Spleen (tissue), 11 donors: ENCODE results near the gene PIK3R6. TPM values are rescaled to one million over a fixed set of nuclear protein-coding genes. Genes with fewer than 3 reads are reported as not detected.

Source experiments
- DNase-seq: peaks from one replicate; pipeline ENCODE4 v3.0.0-alpha.2; 2020
- H3K27ac ChIP-seq, 8 donors: fragments of 200-600 bp; sonication (generic) in 7 of 8; 1 replicate in 4 of 8; 2 replicates in 4 of 8; pipeline versions ENCODE4 v1.5.0 to v1.8.0; 2016 to 2021; ENCODE audit warnings: inconsistent platforms in 4 of 8, mild to moderate bottlenecking in 4 of 8, moderate library complexity in 1 of 8
- H3K27me3 ChIP-seq, 7 donors: fragments of 200-600 bp; sonication (generic) in 6 of 7; replicated peaks in 1 of 7; 1 replicate in 4 of 7; 2 replicates in 3 of 7; pipeline versions ENCODE4 v1.5.0 to v1.8.0; 2016 to 2021; ENCODE audit warnings: inconsistent platforms in 3 of 7, mild to moderate bottlenecking in 1 of 7
- H3K36me3 ChIP-seq, 6 donors: fragments of 200-600 bp; sonication (generic) in 5 of 6; 1 replicate in 4 of 6; 2 replicates in 2 of 6; pipeline versions ENCODE4 v1.5.0 to v1.8.0; 2016 to 2021; ENCODE audit warnings: inconsistent platforms in 2 of 6
- H3K4me1 ChIP-seq, 6 donors: fragments of 200-600 bp; sonication (generic) in 5 of 6; 1 replicate in 3 of 6; 2 replicates in 3 of 6; pipeline versions ENCODE4 v1.5.0 to v1.8.0; 2016 to 2021; ENCODE audit warnings: inconsistent platforms in 3 of 6
- H3K4me3 ChIP-seq, 8 donors: fragments of 200-600 bp; sonication (generic) in 7 of 8; 1 replicate in 4 of 8; 2 replicates in 4 of 8; pipeline versions ENCODE4 v1.5.0 to v1.8.0; 2016 to 2021; ENCODE audit warnings: inconsistent platforms in 4 of 8, mild to moderate bottlenecking in 4 of 8, moderate library complexity in 2 of 8
- H3K9me3 ChIP-seq, 8 donors: fragments of 200-600 bp; sonication (generic) in 7 of 8; 1 replicate in 4 of 8; 2 replicates in 4 of 8; pipeline versions ENCODE4 v1.5.0 to v1.8.0; 2016 to 2021; ENCODE audit warnings: inconsistent platforms in 4 of 8
- CTCF ChIP-seq, 11 experiments: fragments of 200-600 bp in 7 of 11; fragments of 450-650 bp in 4 of 11; sonication (generic) in 4 of 11; IDR thresholded peaks in 8 of 11; conservative IDR thresholded peaks in 3 of 11; 1 replicate in 7 of 11; 2 replicates in 4 of 11; pipeline versions ENCODE4 v1.4.0 to v1.8.0; 2016 to 2021; ENCODE audit warnings: antibody characterized with exemption in 11 of 11, inconsistent platforms in 4 of 11, mild to moderate bottlenecking in 1 of 11
- POLR2A ChIP-seq, 3 donors: fragments of 450-650 bp; IDR thresholded peaks; one replicate each; pipeline ENCODE4 v1.5.1; 2017; ENCODE audit warnings: antibody characterized with exemption in 3 of 3, mild to moderate bottlenecking in 1 of 3
- POLR2AphosphoS5 ChIP-seq, 3 donors: sonication (generic); formaldehyde crosslinking; IDR thresholded peaks; one replicate each; pipeline ENCODE4 v1.5.1; 2017; ENCODE audit warnings: antibody characterized with exemption in 3 of 3
- WGBS, 5 donors: extraction: QIAGEN DNeasy Blood & Tissue Kit in 3 of 5; methylation state at CpG; one replicate each; pipeline versions ENCODE4 v1.1.5 to v1.1.7; 2013 to 2018; 5-methylcytosine and 5-hydroxymethylcytosine counted together
- intact Hi-C: fragments of 100-400 bp; cut with DNase I; formaldehyde crosslinking; loops from one replicate; pipeline ENCODE4 v1.15.0; 2023; ENCODE audit warnings: low total_unique reads
- polyA plus RNA-seq, 3 donors: library from polyadenylated mRNA; stranded (reverse); fragments of 200-250 nt; gene quantifications; one replicate each; pipeline ENCODE4 v1.2.1, GENCODE V29; 2013
- total RNA-seq, 7 donors: library from RNA; depleted of rRNA in 3 of 7; stranded (reverse); fragments of >200 nt in 3 of 7; fragmentation: NEBNext Ultra II Directional in 4 of 7; extraction: Animal tissue kit (Norgen Biotek cat#: 25700) in 4 of 7; gene quantifications; one replicate each; pipeline versions ENCODE4 v1.1.0 to v1.2.1, GENCODE V29; 2016 to 2021
- donor health status: healthy with polysubstance abuse.
- donor health status: DM: no; HTN: no; CAD: no; lungs with moderate emphysema.
- donor health status: DM: no; HTN: no; CAD: no.
- donor health status: Bipolar disorder and iron deficiency.
- donor health status: healthy.
- donor health status: DM: no; HTN: no; CAD: no.
- donor health status: DM: yes; HTN: yes; CAD: no.

The PIK3R6 gene
- total and polyA plus RNA-seq, 10 donors, result 1.3 to 9.6 (median 6.5) TPM

- no peak for DNase-seq
- Histone ChIP-seq H3K4me3 (no peak overlapping the region), H3K9me3 (no peaks in the 10 kb centered on the region), H3K36me3 (peaks cover 0 to 14% (median 0%) of the 10 kb centered on the region in 6 donors), H3K4me1 (peaks cover 0 to 24% (median 7%) of the 10 kb centered on the region in 6 donors), H3K27ac (no peak overlapping the region), H3K27me3 (peaks cover 0 to 14% (median 0%) of the 10 kb centered on the region in 7 donors)
- 83 to 88% (median 87%) methylated on average over 14 to 23 of the region's 23 CpGs for WGBS, 5 donors
- no peak for TF ChIP-seq POLR2AphosphoS5 (IDR thresholded peaks at IDR 0.05)
- TF ChIP-seq CTCF (IDR thresholded peaks at IDR 0.05 in 8 of 11, conservative IDR thresholded peaks at IDR 0.05 in 3 of 11), result no peak
- no peak for TF ChIP-seq POLR2A (IDR thresholded peaks at IDR 0.05)
- intact Hi-C loops, result no loop called here
Observed at GRCh38 chr17:8798176-8798845, 69.2 kb downstream of the PIK3R6 start.

- peaks cover 0 to 24% (median 7%) of the 10 kb centered on the region in 6 donors for H3K4me1 ChIP-seq
- TF ChIP-seq POLR2A (IDR thresholded peaks at IDR 0.05) (no peak), POLR2AphosphoS5 (IDR thresholded peaks at IDR 0.05) (no peak), CTCF (IDR thresholded peaks at IDR 0.05 in 8 of 11, conservative IDR thresholded peaks at IDR 0.05 in 3 of 11) (no peak)
- H3K4me3 ChIP-seq, result no peak overlapping the region
- 75 to 88% (median 85%) methylated on average over 5 to 14 of the region's 14 CpGs for WGBS, 5 donors
- peaks cover 0 to 14% (median 0%) of the 10 kb centered on the region in 7 donors for H3K27me3 ChIP-seq
- intact Hi-C loops, result no loop called here
- no peaks in the 10 kb centered on the region for H3K9me3 ChIP-seq
- H3K36me3 ChIP-seq, result peaks cover 0 to 8% (median 0%) of the 10 kb centered on the region in 6 donors
- H3K27ac ChIP-seq, result no peak overlapping the region
- no peak for DNase-seq
Observed at GRCh38 chr17:8797621-8798175, 69.8 kb downstream of the PIK3R6 start.

- 20 to 64% (median 33%) methylated on average over 7 of the region's 7 CpGs for WGBS, 5 donors
- H3K27ac ChIP-seq, result peak overlapping the region in 6 of 8 donors; percentile 35 to 81 (median 68)
- peaks cover 0 to 14% (median 10%) of the 10 kb centered on the region in 8 donors for H3K9me3 ChIP-seq
- H3K4me1 ChIP-seq, result peaks cover 0 to 24% (median 7%) of the 10 kb centered on the region in 6 donors
- H3K27me3 ChIP-seq, result peaks cover 0 to 16% (median 0%) of the 10 kb centered on the region in 7 donors
- H3K4me3 ChIP-seq, result peak overlapping the region in 1 of 8 donors; percentile 7
- intact Hi-C loops, result no loop called here
- H3K36me3 ChIP-seq, result peaks cover 0 to 7% (median 0%) of the 10 kb centered on the region in 6 donors
- no peak for DNase-seq
- TF ChIP-seq CTCF (IDR thresholded peaks at IDR 0.05 in 8 of 11, conservative IDR thresholded peaks at IDR 0.05 in 3 of 11) (no peak), POLR2A (IDR thresholded peaks at IDR 0.05) (no peak), POLR2AphosphoS5 (IDR thresholded peaks at IDR 0.05) (no peak)
Observed at GRCh38 chr17:8794636-8795035, 72.8 kb downstream of the PIK3R6 start.

- H3K27me3 ChIP-seq, result peaks cover 0 to 10% (median 0%) of the 10 kb centered on the region in 7 donors
- WGBS, 5 donors, result 14 to 42% (median 26%) methylated on average over 2 of the region's 2 CpGs
- peak overlapping the region in 7 of 8 donors; percentile 30 to 81 (median 62) for H3K27ac ChIP-seq
- no peak for DNase-seq
- peaks cover 0 to 7% (median 0%) of the 10 kb centered on the region in 6 donors for H3K36me3 ChIP-seq
- intact Hi-C loops, result no loop called here
- TF ChIP-seq POLR2A (IDR thresholded peaks at IDR 0.05), result no peak
- peaks cover 0 to 16% (median 6%) of the 10 kb centered on the region in 6 donors for H3K4me1 ChIP-seq
- H3K9me3 ChIP-seq, result peaks cover 0 to 14% (median 10%) of the 10 kb centered on the region in 8 donors
- H3K4me3 ChIP-seq, result no peak overlapping the region
Observed at GRCh38 chr17:8793649-8794048, 73.8 kb downstream of the PIK3R6 start.
